PC-3 (cell line): Measurements from ENCODE around the gene EHMT1. TPM values are rescaled to one million over a fixed set of nuclear protein-coding genes. Genes with fewer than 3 reads are reported as not detected.
A peak's percentile ranks its signal among the peaks of the same experiment; 100 is the strongest.

Experiments
- ATAC-seq: fragments of 200-7000 bp; cut with Tn5 transposase; 2 replicates; pipeline ENCODE4 v1.9.1; 2020; ENCODE audit warnings: mild to moderate bottlenecking, moderate library complexity
- BruUV-seq: library from RNA; stranded (reverse); fragments of 400-500 nt; replicated peaks from 2 replicates; lab custom pipeline; 2021; lab: Mats Ljungman, UMichigan
- CTCF ChIA-PET: fragments of 300-600 bp; sonication (Branson Sonifier 250); formaldehyde crosslinking; loops from one replicate; lab custom pipeline; 2022; ENCODE audit warnings: antibody characterized with exemption; lab: Charles Lee
- POLR2A ChIA-PET: fragments of 300-600 bp; sonication (Branson Sonifier 250); formaldehyde crosslinking; loops from one replicate; lab custom pipeline; 2022; ENCODE audit warnings: antibody characterized with exemption; ENCODE audit not compliant: unreplicated experiment; lab: Charles Lee
- DNase-seq: peaks from one replicate; pipeline ENCODE4 v3.0.0-alpha.2; 2015
- H2AFZ ChIP-seq: fragments of 300-600 bp; sonication (generic); 2 replicates; pipeline ENCODE4 v1.6.0; 2016; ENCODE audit warnings: antibody characterized with exemption, low read length
- H3F3A ChIP-seq: fragments of 300-600 bp; sonication (generic); one replicate; pipeline ENCODE4 v1.6.0; 2017; ENCODE audit warnings: antibody characterized with exemption, low read length, control low read depth, mild to moderate bottlenecking; ENCODE audit not compliant: unreplicated experiment
- H3K27ac ChIP-seq: fragments of 300-600 bp; sonication (generic); 2 replicates; pipeline ENCODE4 v1.5.1; 2016; ENCODE audit warnings: mild to moderate bottlenecking, low read length
- H3K27me3 ChIP-seq: fragments of 300-600 bp; sonication (generic); 2 replicates; pipeline ENCODE4 v1.6.1; 2016; ENCODE audit warnings: low read length, mixed read lengths
- H3K36me3 ChIP-seq: fragments of 300-600 bp; sonication (generic); 2 replicates; pipeline ENCODE4 v1.6.1; 2016; ENCODE audit warnings: low read depth, mixed run types, low read length, mixed read lengths
- H3K4me1 ChIP-seq: fragments of 300-600 bp; sonication (generic); 2 replicates; pipeline ENCODE4 v1.5.1; 2016; ENCODE audit warnings: low read length; ENCODE audit not compliant: insufficient read depth
- H3K4me2 ChIP-seq: fragments of 300-600 bp; sonication (generic); 2 replicates; pipeline ENCODE4 v1.6.0; 2016; ENCODE audit warnings: low read length
- H3K4me3 ChIP-seq: fragments of 300-600 bp; sonication (generic); 2 replicates; pipeline ENCODE4 v1.5.1; 2016; ENCODE audit warnings: mild to moderate bottlenecking, low read length, mixed read lengths
- H3K79me2 ChIP-seq: fragments of 300-600 bp; sonication (generic); 2 replicates; pipeline ENCODE4 v1.6.1; 2017; ENCODE audit warnings: low read length, mixed read lengths
- H3K9ac ChIP-seq: fragments of 300-600 bp; sonication (generic); 2 replicates; pipeline ENCODE4 v1.6.0; 2016; ENCODE audit warnings: mild to moderate bottlenecking, low read length
- H3K9me2 ChIP-seq: fragments of 300-600 bp; sonication (generic); replicated peaks from 2 replicates; pipeline ENCODE4 v1.6.1; 2016; ENCODE audit warnings: mixed run types, low read length, mixed read lengths
- H3K9me3 ChIP-seq: fragments of 300-600 bp; sonication (generic); 2 replicates; pipeline ENCODE4 v1.6.1; 2016; ENCODE audit warnings: low read length, mixed read lengths
- H4K20me1 ChIP-seq: fragments of 300-600 bp; sonication (generic); 2 replicates; pipeline ENCODE4 v1.6.1; 2016; ENCODE audit warnings: low read length, mixed read lengths
- EZH2 ChIP-seq: fragments of 300-600 bp; sonication (generic); IDR thresholded peaks from one replicate; pipeline ENCODE4 v1.6.1; 2017; ENCODE audit warnings: antibody characterized with exemption, mild to moderate bottlenecking, low read length; ENCODE audit not compliant: unreplicated experiment
- EZH2phosphoT487 ChIP-seq: fragments of 300-600 bp; sonication (generic); IDR thresholded peaks from 2 replicates; pipeline ENCODE4 v1.6.1; 2018; ENCODE audit warnings: mild to moderate bottlenecking, antibody characterized with exemption, low read length, borderline replicate concordance
- intact Hi-C: fragments of 100-400 bp; cut with micrococcal nuclease; formaldehyde crosslinking; loops from 2 replicates; pipeline ENCODE4 v1.9.0; 2023
- total RNA-seq: library from RNA; depleted of rRNA; stranded (reverse); fragments of >200 nt; gene quantifications from 2 replicates; pipeline ENCODE4 v1.2.3, GENCODE V29; 2014
- TF ChIP-seq, protein P1 (sequence below): fragments of 300-600 bp; sonication (generic); conservative IDR thresholded peaks from 2 replicates; pipeline ENCODE4 v1.5.1; 2017; ENCODE audit warnings: antibody characterized with exemption, low read depth, mild to moderate bottlenecking, low read length

EHMT1 gene
- total RNA-seq, 1 experiment from 2014 or later: 42.8 TPM

DNA sequence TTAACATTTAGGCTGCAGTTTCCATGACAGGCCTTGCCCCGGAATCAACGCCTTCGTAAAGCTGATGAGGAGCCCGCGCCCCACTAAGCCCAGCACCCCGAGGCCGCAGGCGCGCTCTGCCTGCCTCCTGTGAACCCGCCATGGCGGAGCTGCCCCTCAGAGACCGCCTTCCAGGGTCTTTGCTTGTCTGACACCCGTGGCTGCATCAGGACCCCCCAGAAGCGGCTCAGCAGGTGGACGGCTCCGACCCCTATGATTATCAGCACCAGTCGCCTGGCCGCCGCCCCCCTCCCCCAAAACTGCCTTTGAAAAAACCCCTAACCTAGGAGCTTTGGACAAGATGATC lies 39.6 kb upstream of the EHMT1 start:
- Histone ChIP-seq H4K20me1 (0 out of 2 replicates have a peak, but pooled peaks cover 5% of the 10 kb centered on the region), H3K9me2 (no peaks in the 10 kb centered on the region), H3K79me2 (peaks cover 38% of the 10 kb centered on the region), H3K4me1 (peaks cover 12% of the 10 kb centered on the region; the same call in 1 of the 2 replicates), H3K27ac (no peak overlapping the region), H2AFZ (peak overlapping the region; percentile 89), H3K27me3 (no peaks in the 10 kb centered on the region), H3K4me2 (peak overlapping the region; percentile 87), H3K36me3 (peaks cover 15% of the 10 kb centered on the region; the same call in 1 of the 2 replicates), H3K4me3 (peak overlapping the region; percentile 94), H3F3A (no peaks in the 10 kb centered on the region), H3K9ac (peak overlapping the region; percentile 93), H3K9me3 (no peaks in the 10 kb centered on the region)
- CTCF ChIA-PET: no interaction called here
- intact Hi-C loops: no loop called here
- ATAC-seq (no peak; the same call in 1 of the 2 replicates), DNase-seq (no peak)
- TF ChIP-seq EZH2phosphoT487: no peak
- TF ChIP-seq, protein P1, sequence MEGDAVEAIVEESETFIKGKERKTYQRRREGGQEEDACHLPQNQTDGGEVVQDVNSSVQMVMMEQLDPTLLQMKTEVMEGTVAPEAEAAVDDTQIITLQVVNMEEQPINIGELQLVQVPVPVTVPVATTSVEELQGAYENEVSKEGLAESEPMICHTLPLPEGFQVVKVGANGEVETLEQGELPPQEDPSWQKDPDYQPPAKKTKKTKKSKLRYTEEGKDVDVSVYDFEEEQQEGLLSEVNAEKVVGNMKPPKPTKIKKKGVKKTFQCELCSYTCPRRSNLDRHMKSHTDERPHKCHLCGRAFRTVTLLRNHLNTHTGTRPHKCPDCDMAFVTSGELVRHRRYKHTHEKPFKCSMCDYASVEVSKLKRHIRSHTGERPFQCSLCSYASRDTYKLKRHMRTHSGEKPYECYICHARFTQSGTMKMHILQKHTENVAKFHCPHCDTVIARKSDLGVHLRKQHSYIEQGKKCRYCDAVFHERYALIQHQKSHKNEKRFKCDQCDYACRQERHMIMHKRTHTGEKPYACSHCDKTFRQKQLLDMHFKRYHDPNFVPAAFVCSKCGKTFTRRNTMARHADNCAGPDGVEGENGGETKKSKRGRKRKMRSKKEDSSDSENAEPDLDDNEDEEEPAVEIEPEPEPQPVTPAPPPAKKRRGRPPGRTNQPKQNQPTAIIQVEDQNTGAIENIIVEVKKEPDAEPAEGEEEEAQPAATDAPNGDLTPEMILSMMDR: no peak
- TF ChIP-seq EZH2: no peak
- TSS peak; percentile 64 for BruUV-seq
- POLR2A ChIA-PET: interaction anchor here (0.6 kb wide), 2 partner anchors 10 to 27 kb away, joined by 3 read pairs; partner anchors contain the start of gene MRPL41

- Histone ChIP-seq H3K4me3 (no peak overlapping the region), H3K27me3 (no peaks in the 10 kb centered on the region), H3K36me3 (peaks cover 7% of the 10 kb centered on the region; the same call in 1 of the 2 replicates), H3F3A (no peaks in the 10 kb centered on the region), H3K9me3 (no peaks in the 10 kb centered on the region), H3K79me2 (peaks cover 33% of the 10 kb centered on the region), H2AFZ (no peak overlapping the region), H4K20me1 (0 out of 2 replicates have a peak, but pooled peaks cover 5% of the 10 kb centered on the region), H3K27ac (no peak overlapping the region), H3K4me2 (no peak overlapping the region), H3K9ac (no peak overlapping the region), H3K9me2 (no peaks in the 10 kb centered on the region), H3K4me1 (peaks cover 12% of the 10 kb centered on the region; the same call in 1 of the 2 replicates)
- BruUV-seq: no TSS peak
- POLR2A ChIA-PET: no interaction called here
- CTCF ChIA-PET: no interaction called here
- TF ChIP-seq EZH2phosphoT487 (no peak), EZH2 (no peak)
- TF ChIP-seq, protein P1: no peak
- no peak for DNase-seq
- intact Hi-C loops: no loop called here
- no peak for ATAC-seq
Measured at GRCh38 chr9:137580209-137580953, 38.4 kb upstream of the EHMT1 start.

DNA sequence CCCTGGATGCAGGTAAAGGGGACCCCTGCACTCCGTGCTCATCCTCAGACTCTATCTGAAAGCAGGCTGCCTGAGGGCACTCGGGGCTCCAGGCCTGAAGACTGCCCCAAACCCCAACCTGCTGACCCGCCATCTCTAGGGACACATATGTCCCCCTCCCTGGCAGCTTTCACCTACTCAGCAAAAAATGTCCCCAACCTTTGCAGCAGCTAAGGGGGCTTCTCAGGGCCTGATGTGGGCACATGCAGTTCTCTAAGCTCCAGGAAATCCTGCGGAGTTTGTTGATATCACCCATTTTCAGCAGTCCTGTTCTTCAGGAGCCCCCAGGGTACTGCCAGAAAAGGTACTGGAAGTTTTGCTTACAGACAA lies 37.9 kb upstream of the EHMT1 start:
- peaks cover 27% of the 10 kb centered on the region for H3K79me2 ChIP-seq
- H3K4me3 ChIP-seq: no peak overlapping the region
- peaks cover 12% of the 10 kb centered on the region; the same call in 1 of the 2 replicates for H3K4me1 ChIP-seq
- no peaks in the 10 kb centered on the region for H3K9me2 ChIP-seq
- ATAC-seq: no peak
- H3K27ac ChIP-seq: no peak overlapping the region
- 0 out of 2 replicates have a peak, but pooled peaks cover 5% of the 10 kb centered on the region for H4K20me1 ChIP-seq
- H3K36me3 ChIP-seq: peaks cover 2% of the 10 kb centered on the region; the same call in 1 of the 2 replicates
- no peak for TF ChIP-seq EZH2phosphoT487
- POLR2A ChIA-PET: no interaction called here
- H3K9ac ChIP-seq: no peak overlapping the region
- no peak overlapping the region for H3K4me2 ChIP-seq
- H3K9me3 ChIP-seq: no peaks in the 10 kb centered on the region
- no peaks in the 10 kb centered on the region for H3K27me3 ChIP-seq
- H3F3A ChIP-seq: no peaks in the 10 kb centered on the region
- no peak overlapping the region for H2AFZ ChIP-seq
- intact Hi-C loops: no loop called here
- DNase-seq: no peak
- BruUV-seq: no TSS peak
- CTCF ChIA-PET: no interaction called here
